ENCODE results near the gene HECTD4. TPM values are rescaled to one million over a fixed set of nuclear protein-coding genes. Genes with fewer than 3 reads are reported as not detected.

Gene HECTD4
- total RNA-seq, 4 donors from 2014 or later = 15.9 to 72.9 (median 45.2) TPM

GRCh38 chr12:112270673-112271072, 111.6 kb downstream of the HECTD4 start:
- no peaks in the 10 kb centered on the region for H3K36me3 ChIP-seq
- TF ChIP-seq CTCF (IDR thresholded peaks at IDR 0.05) (no peak), POLR2A (IDR thresholded peaks at IDR 0.05) (no peak)
- intact Hi-C loops (cut with DNase I; ENCODE audit: low total_unique reads) = no loop called here

GRCh38 chr12:112266473-112266872, 115.8 kb downstream of the HECTD4 start:
- Histone ChIP-seq H3K36me3 (no peaks in the 10 kb centered on the region), H3K27ac (no peak overlapping the region), H3K9me3 (no peaks in the 10 kb centered on the region), H3K4me3 (no peak overlapping the region), H3K4me1 (no peaks in the 10 kb centered on the region), H3K27me3 (no peaks in the 10 kb centered on the region)
- intact Hi-C loops (cut with DNase I; ENCODE audit: low total_unique reads) = no loop called here
- TF ChIP-seq POLR2A (IDR thresholded peaks at IDR 0.05) (no peak), CTCF (IDR thresholded peaks at IDR 0.05) (no peak)
- no peak for DNase-seq

More at GRCh38 chr12:112270673-112271072, 111.6 kb downstream of the HECTD4 start:
- Histone ChIP-seq H3K27me3 (no peaks in the 10 kb centered on the region), H3K4me1 (no peaks in the 10 kb centered on the region), H3K9me3 (no peaks in the 10 kb centered on the region), H3K27ac (no peak overlapping the region), H3K4me3 (no peak overlapping the region)
- no peak for DNase-seq

GRCh38 chr12:112261559-112261958, 120.7 kb downstream of the HECTD4 start:
- intact Hi-C loops (cut with DNase I; ENCODE audit: low total_unique reads) = no loop called here
- Histone ChIP-seq H3K9me3 (no peaks in the 10 kb centered on the region), H3K4me1 (no peaks in the 10 kb centered on the region), H3K27ac (no peak overlapping the region), H3K36me3 (no peaks in the 10 kb centered on the region), H3K27me3 (no peaks in the 10 kb centered on the region), H3K4me3 (no peak overlapping the region)
- peak; percentile 17 to 24 for DNase-seq
- TF ChIP-seq POLR2A (IDR thresholded peaks at IDR 0.05) = no peak
- TF ChIP-seq CTCF (IDR thresholded peaks at IDR 0.05) = peak in 2 of 4 experiments; percentile 23 to 27

GRCh38 chr12:112258926-112259325, 123.3 kb downstream of the HECTD4 start:
- TF ChIP-seq POLR2A (IDR thresholded peaks at IDR 0.05) (no peak), CTCF (IDR thresholded peaks at IDR 0.05) (no peak)
- Histone ChIP-seq H3K36me3 (no peaks in the 10 kb centered on the region), H3K9me3 (no peaks in the 10 kb centered on the region)

GRCh38 chr12:112256780-112257179, 125.5 kb downstream of the HECTD4 start:
- no peaks in the 10 kb centered on the region for H3K36me3 ChIP-seq
- H3K27me3 ChIP-seq = no peaks in the 10 kb centered on the region
- no peak for TF ChIP-seq POLR2A (IDR thresholded peaks at IDR 0.05)
- TF ChIP-seq CTCF (IDR thresholded peaks at IDR 0.05) = no peak
- H3K4me1 ChIP-seq = no peaks in the 10 kb centered on the region
- no peak overlapping the region for H3K4me3 ChIP-seq
- DNase-seq = no peak
- H3K9me3 ChIP-seq = no peaks in the 10 kb centered on the region
- intact Hi-C loops (cut with DNase I; ENCODE audit: low total_unique reads) = no loop called here
- no peak overlapping the region for H3K27ac ChIP-seq

More at GRCh38 chr12:112258926-112259325, 123.3 kb downstream of the HECTD4 start:
- Histone ChIP-seq H3K27me3 (no peaks in the 10 kb centered on the region), H3K27ac (no peak overlapping the region), H3K4me1 (no peaks in the 10 kb centered on the region), H3K4me3 (no peak overlapping the region)
- intact Hi-C loops (cut with DNase I; ENCODE audit: low total_unique reads) = no loop called here
- DNase-seq = no peak
